GM19193 (cell line): ENCODE measurements around the gene C19orf73.
A peak's percentile ranks its signal among the peaks of the same experiment; 100 is the strongest.

ENCODE experiments used
- POLR2A ChIP-seq: IDR thresholded peaks from 4 replicates; pipeline ENCODE4 v1.6.1; 2011; ENCODE audit not compliant: insufficient read depth, insufficient read length; ENCODE audit errors: extremely low read depth

C19orf73 gene

GRCh38 chr19:49116544-49116943 is 2.4 kb downstream of the C19orf73 start:
- no peak for TF ChIP-seq POLR2A

DNA sequence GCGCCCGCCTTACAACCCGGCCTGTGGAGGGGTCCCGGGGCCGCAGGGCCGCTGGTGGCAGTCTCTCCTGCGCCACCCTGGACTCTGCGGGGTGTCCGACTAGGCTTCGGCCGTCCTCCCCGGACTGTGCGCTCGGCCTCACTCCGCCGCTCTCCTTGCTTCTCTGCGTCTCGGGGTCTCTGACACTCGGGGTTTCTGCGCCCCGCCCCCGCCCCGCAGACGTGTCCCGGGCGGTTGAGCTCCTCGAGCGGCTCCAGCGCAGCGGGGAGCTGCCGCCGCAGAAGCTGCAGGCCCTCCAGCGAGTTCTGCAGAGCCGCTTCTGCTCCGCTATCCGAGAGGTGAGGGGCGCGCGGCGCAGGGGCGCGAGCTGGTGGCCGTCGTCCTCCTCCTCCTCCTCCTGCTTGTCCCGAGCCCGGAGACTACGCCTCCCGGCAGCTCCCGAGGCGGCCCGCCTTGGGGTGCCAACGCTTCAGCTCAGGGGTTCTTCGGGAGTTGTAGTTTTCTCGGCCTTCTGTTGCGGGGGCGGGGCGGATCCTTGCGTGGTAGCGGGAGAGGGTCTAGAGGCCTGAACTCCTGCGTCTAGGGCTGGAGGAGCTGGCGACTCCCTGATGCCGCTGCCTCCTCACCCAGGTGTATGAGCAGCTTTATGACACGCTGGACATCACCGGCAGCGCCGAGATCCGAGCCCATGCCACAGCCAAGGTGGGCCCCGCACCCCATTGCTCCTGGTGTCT is 4.1 kb downstream of the C19orf73 start:
- TF ChIP-seq POLR2A, result no peak

GRCh38 chr19:49113762-49114629 is 4.9 kb downstream of the C19orf73 start, which contains the start of gene LIN7B:
LIN7B (plus strand) TSS chr19:49114370; CDS start chr19:49114405, 35 bp downstream.
- peak; percentile 23 for TF ChIP-seq POLR2A

- no peak for TF ChIP-seq POLR2A
Observed at GRCh38 chr19:49111218-49111998, 7.5 kb downstream of the C19orf73 start.

DNA sequence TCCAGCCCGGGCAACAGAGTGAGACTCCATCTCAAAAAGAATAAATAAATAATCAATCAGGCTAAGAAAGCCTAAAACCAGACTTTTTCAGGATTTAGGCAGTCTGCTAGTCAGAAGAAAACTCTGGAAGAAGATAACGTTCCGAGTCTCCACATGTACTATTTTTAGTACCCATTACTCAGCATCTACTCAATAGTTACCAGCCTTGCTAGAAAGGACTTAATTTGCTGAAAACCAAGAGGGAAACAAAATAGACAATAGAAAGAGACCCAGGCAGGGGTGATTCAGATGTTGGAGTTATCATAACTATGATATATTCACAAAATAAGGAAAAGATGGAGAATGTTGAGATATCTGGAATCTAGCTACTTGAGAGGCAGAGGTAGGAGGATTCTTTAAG is 8.4 kb downstream of the C19orf73 start:
- no peak for TF ChIP-seq POLR2A

- peak; percentile 6 for TF ChIP-seq POLR2A
Observed at GRCh38 chr19:49109569-49110233, 9.2 kb downstream of the C19orf73 start.

DNA sequence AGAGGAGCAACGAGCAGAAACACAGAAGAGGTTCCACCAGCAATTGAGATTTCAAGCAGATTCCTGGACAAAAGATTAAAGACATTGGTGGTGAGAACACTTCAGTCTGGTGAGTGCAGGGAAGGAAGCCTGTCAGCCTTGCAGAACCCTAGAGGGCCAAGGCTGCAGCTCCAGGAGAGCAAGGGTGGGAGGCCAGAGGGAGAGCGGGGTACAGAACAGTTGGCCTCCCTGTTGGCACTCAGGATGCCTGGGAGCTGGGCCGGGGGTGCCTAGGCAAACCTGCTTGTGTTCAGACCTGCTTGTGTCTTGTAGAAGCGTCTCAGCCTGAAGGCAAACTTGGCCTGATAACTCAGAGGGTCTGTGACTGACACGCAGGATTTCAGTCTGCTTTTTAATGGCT is 9.9 kb downstream of the C19orf73 start:
- TF ChIP-seq POLR2A, result peak; percentile 5

DNA sequence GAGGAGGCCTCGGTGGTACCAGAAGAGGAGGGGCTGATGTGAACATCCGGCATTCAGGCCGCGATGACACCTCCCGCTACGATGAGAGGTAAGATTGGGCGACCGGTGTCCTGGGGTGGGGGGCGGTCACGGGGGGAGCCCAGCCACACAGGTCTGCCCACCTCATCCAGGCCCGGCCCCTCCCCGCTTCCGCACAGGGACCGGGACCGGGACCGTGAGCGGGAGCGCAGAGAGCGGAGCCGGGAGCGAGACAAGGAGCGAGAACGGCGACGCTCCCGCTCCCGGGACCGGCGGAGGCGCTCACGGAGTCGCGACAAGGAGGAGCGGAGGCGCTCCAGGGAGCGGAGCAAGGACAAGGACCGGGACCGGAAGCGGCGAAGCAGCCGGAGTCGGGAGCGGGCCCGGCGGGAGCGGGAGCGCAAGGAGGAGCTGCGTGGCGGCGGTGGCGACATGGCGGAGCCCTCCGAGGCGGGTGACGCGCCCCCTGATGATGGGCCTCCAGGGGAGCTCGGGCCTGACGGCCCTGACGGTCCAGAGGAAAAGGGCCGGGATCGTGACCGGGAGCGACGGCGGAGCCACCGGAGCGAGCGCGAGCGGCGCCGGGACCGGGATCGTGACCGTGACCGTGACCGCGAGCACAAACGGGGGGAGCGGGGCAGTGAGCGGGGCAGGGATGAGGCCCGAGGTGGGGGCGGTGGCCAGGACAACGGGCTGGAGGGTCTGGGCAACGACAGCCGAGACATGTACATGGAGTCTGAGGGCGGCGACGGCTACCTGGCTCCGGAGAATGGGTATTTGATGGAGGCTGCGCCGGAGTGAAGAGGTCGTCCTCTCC is 11.1 kb downstream of the C19orf73 start:
- TF ChIP-seq POLR2A, result no peak

DNA sequence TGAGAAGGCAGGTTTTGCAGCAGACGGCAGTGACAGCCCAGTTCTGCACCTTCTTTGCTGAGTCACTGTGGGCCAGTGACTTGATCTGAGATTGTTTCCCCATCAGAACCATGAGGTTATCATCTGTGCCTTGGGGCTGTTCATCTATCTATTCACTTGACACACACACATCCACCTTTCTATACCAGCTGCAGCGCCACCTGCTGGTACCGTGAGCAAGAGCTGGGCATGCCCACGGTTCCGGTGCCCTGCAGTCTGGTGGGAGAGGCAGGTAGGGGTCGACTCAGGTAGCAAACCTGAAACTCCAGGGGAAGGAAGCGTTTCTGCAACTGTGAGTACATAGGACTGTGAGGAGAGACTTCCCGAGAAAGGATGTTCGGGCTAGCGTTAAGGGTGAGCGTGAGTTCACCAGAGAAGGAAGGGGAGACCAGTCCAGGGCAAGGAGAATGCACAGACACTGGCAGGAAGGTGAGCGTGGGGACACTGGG is 12.3 kb downstream of the C19orf73 start:
- no peak for TF ChIP-seq POLR2A

DNA sequence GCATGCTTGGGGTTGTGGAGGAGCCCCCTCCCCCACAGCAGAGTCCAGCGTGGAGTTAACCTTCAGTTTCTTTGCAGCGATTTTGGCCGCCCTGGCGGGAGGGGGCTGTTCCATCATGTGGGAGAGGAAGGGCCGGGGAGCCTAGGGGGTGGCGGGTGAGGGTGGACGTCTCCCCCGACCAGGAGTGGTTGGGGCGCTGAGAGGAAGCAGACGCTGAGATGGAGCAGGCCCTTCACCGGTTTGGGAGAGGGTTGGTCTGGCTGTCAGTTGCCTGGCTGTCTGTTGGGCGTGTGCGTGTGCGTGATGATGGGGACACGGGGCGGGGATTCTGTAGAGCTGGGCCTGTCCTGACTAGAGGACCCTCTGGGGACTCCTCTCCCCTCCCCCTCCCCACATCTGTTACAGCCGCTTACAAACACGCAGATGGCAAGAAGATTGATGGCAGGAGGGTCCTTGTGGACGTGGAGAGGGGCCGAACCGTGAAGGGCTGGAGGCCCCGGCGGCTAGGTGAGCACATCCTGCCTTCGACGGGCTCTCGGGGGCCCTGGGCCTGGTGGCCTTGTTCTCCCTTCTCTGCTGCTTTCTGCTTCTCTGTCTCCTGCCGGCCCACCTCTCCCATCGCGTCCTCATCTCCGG is 14.6 kb downstream of the C19orf73 start:
- no peak for TF ChIP-seq POLR2A

- TF ChIP-seq POLR2A, result no peak
Observed at GRCh38 chr19:49103331-49104085, 15.4 kb downstream of the C19orf73 start.

DNA sequence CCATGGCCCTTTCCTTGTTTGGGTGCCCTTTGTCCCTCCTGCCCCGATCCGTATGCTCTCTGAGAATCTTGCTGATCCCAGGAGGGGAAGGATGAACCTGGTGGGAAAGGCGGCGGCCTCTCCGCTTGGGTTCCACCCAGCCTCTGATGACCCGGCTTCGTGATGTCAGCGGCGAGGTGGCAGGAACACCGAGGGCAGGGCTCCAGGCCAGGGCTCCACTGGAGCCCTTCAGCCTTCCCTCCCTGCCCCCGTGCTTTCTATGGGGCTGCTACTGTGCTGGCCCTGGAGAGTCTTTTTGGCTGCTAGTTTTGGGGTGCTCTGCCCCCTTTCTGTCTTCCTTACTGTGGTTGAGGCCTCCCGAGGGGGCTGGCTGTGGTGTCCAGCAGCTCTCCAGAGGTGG is 16.6 kb downstream of the C19orf73 start:
- no peak for TF ChIP-seq POLR2A
